OCI-LY7 (cell line): ENCODE measurements around the gene KAT2B.

Experiments used
- EZH2phosphoT487 ChIP-seq: fragments of 200-600 bp; sonication (generic); IDR thresholded peaks from 2 replicates; pipeline ENCODE4 v1.6.1; 2018; ENCODE audit warnings: low read depth, borderline replicate concordance, mild to moderate bottlenecking, mixed run types, antibody characterized with exemption, low read length, moderate library complexity, mixed read lengths
- TF ChIP-seq, protein P1 (sequence below): fragments of 200-600 bp; sonication (generic); conservative IDR thresholded peaks from 2 replicates; pipeline ENCODE4 v1.5.1; 2014; ENCODE audit warnings: mild to moderate bottlenecking, antibody characterized with exemption, low read length, moderate library complexity, mixed read lengths

DNA sequence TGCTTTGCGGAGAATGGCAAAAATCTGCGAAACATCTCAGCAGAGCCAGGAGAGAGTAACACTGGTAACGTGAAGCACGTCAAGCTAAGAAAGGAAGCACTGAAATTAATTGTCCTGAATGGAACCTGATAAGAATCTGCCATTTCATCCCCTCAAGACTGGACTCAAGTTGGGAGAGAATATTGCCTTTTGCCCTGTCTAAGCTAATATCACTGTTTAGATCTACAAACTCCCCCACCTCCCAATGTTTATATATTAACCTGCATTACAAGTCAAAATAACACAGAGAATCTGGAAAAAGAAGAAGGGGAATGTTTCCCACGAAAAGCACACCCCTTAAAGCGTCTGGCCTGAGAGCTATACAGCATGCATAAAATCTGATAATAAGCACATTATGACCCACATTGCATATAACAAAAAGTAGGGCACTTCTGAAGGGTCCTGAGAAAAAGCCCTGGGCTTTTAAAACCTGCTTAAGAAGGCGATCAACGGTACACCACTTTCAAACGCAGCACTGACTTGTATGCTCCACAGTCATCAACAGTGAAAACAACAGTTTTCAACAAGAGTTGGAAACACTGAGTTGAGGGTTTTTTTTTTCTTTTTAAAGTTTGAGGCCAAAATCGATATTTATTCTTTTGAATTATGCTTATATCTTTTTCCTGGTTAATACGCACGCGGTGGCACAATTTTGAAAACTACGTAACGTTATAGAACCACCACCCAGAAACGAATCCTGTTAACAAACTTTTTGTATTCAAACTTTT, 1.4 kb upstream of the KAT2B start:
- TF ChIP-seq, protein P1, sequence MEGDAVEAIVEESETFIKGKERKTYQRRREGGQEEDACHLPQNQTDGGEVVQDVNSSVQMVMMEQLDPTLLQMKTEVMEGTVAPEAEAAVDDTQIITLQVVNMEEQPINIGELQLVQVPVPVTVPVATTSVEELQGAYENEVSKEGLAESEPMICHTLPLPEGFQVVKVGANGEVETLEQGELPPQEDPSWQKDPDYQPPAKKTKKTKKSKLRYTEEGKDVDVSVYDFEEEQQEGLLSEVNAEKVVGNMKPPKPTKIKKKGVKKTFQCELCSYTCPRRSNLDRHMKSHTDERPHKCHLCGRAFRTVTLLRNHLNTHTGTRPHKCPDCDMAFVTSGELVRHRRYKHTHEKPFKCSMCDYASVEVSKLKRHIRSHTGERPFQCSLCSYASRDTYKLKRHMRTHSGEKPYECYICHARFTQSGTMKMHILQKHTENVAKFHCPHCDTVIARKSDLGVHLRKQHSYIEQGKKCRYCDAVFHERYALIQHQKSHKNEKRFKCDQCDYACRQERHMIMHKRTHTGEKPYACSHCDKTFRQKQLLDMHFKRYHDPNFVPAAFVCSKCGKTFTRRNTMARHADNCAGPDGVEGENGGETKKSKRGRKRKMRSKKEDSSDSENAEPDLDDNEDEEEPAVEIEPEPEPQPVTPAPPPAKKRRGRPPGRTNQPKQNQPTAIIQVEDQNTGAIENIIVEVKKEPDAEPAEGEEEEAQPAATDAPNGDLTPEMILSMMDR = no peak
- no peak for TF ChIP-seq EZH2phosphoT487
